ENCODE measurements around the gene LIMCH1. TPM values are rescaled to one million over a fixed set of nuclear protein-coding genes. Genes with fewer than 3 reads are reported as not detected.

LIMCH1 gene
- total and polyA plus RNA-seq, 2 of the 8 experiments (the other 6 are each of a cell fraction or from before 2014, with no cell fraction given): 2.7 to 3.0 TPM

GRCh38 chr4:41625531-41625930, 87.6 kb downstream of the LIMCH1 start:
- FAIRE-seq: no peak
- 85% methylated on average over 5 of the region's 5 CpGs; no CpG with 5 or more reads in 1 of the 2 experiments for WGBS, 2 experiments (ENCODE audit: extremely low coverage in 1 of 2, insufficient coverage in 1 of 2, insufficient read length in 1 of 2, insufficient replicate concordance in 2 of 2, low coverage in 1 of 2, low lambda C conversion rate in 2 of 2, missing lambda C conversion rate in 1 of 2)
- Histone ChIP-seq H4K5ac (ENCODE audit: insufficient read length, low read depth, low read length) (no peak overlapping the region), H3K36me3 (ENCODE audit: control insufficient read depth in 2 of 4, insufficient read depth in 4 of 4, low read length in 3 of 4) (no peaks in the 10 kb centered on the region), H3K23ac (ENCODE audit: insufficient read length) (no peak overlapping the region), H4K20me1 (replicated peaks in 1 of 2; ENCODE audit: control insufficient read depth in 1 of 2, insufficient read depth in 2 of 2, low read length in 2 of 2) (no peaks in the 10 kb centered on the region), H3K9ac (replicated peaks in 1 of 4; ENCODE audit: extremely low read depth in 1 of 4, low read depth in 3 of 4, low read length in 3 of 4) (no peak overlapping the region), H3K23me2 (ENCODE audit: low read depth, low read length) (no peaks in the 10 kb centered on the region), H2AFZ (ENCODE audit: low read length) (no peak overlapping the region), H3K9me3 (ENCODE audit: insufficient read depth in 2 of 2, low read depth in 1 of 2, low read length in 1 of 2) (no peaks in the 10 kb centered on the region), H2AK5ac (ENCODE audit: low read depth, low read length) (no peak overlapping the region), H2BK15ac (ENCODE audit: low read length) (no peak overlapping the region), H3K79me1 (ENCODE audit: low read depth, low read length) (no peaks in the 10 kb centered on the region), H4K91ac (replicated peaks; ENCODE audit: insufficient read length, low read length) (no peak overlapping the region), H3K27ac (ENCODE audit: low read depth, low read length) (no peak overlapping the region), H4K8ac (ENCODE audit: extremely low read depth, insufficient read depth, low read length) (no peak overlapping the region), H3K14ac (ENCODE audit: insufficient read length) (no peak overlapping the region), H2BK120ac (replicated peaks; ENCODE audit: low read depth, low read length) (no peak overlapping the region), H3K79me2 (ENCODE audit: control insufficient read depth in 1 of 2, insufficient read depth in 2 of 2, low read length in 2 of 2) (no peaks in the 10 kb centered on the region), H2BK12ac (ENCODE audit: low read depth, low read length) (no peak overlapping the region), H3K4me2 (ENCODE audit: insufficient read depth in 1 of 2, low read depth in 2 of 2, low read length in 2 of 2) (no peak overlapping the region), H3K56ac (replicated peaks; ENCODE audit: insufficient read length, low read depth, low read length) (no peak overlapping the region), H3K4ac (replicated peaks; ENCODE audit: insufficient read length, low read depth, low read length) (no peak overlapping the region), H2BK20ac (ENCODE audit: low read length) (no peak overlapping the region), H3K27me3 (replicated peaks in 1 of 4; ENCODE audit: control insufficient read depth in 3 of 4, extremely low read depth in 1 of 4, insufficient read depth in 3 of 4, low read length in 3 of 4) (no peaks in the 10 kb centered on the region), H3K18ac (ENCODE audit: extremely low read depth, low read length) (no peak overlapping the region), H3K4me1 (replicated peaks in 1 of 4; ENCODE audit: control insufficient read depth in 3 of 4, insufficient read depth in 4 of 4, low read length in 3 of 4) (peaks cover under 1 to 11% (median 8%) of the 10 kb centered on the region in 4 experiments), H3K4me3 (ENCODE audit: extremely low read depth in 1 of 4, insufficient read depth in 2 of 4, low read depth in 3 of 4, low read length in 4 of 4) (no peak overlapping the region), H2BK5ac (ENCODE audit: low read depth, low read length) (no peak overlapping the region)
- CTCF ChIA-PET (ENCODE audit: partially characterized antibody): interaction anchor here (0.7 to 4.4 kb wide), 3 partner anchors 14 to 50 kb away, joined by 3 to 19 read pairs (median 4); no protein-coding TSS in a partner anchor
- no peak for DNase-seq (ENCODE audit: low read depth in 1 of 2, low spot score in 2 of 2)
- no peak for TF ChIP-seq POLR2A (IDR thresholded peaks at IDR 0.05; ENCODE audit: control extremely low read depth in 1 of 2, low read depth in 2 of 2, low read length in 2 of 2)
- TF ChIP-seq EP300 (IDR thresholded peaks at IDR 0.05; ENCODE audit: borderline replicate concordance in 1 of 2, low read depth in 2 of 2, low read length in 2 of 2): no peak
- POLR2A ChIA-PET (ENCODE audit: partially characterized antibody): interaction anchor here (1.4 to 1.5 kb wide), 2 partner anchors 365 to 369 kb away, joined by 3 to 5 read pairs; partner anchors contain the start of gene UCHL1
